H1 (cell line): ENCODE measurements around the gene TGFA. TPM values are rescaled to one million over a fixed set of nuclear protein-coding genes. Genes with fewer than 3 reads are reported as not detected.

Experiments used
- BACH1 ChIP-seq: IDR thresholded peaks from 2 replicates; pipeline ENCODE4 v1.6.1; 2012; ENCODE audit warnings: low read length, improper control_type of control experiment
- CHD7 ChIP-seq: fragments of 300-600 bp; sonication (generic); IDR thresholded peaks from 2 replicates; pipeline ENCODE4 v1.7.1; 2012; ENCODE audit warnings: low read length, moderate library complexity, mild to moderate bottlenecking, inconsistent platforms; ENCODE audit not compliant: insufficient replicate concordance
- HDAC6 ChIP-seq: IDR thresholded peaks from one replicate; pipeline ENCODE4 v1.7.1; 2012; ENCODE audit warnings: low read depth, mild to moderate bottlenecking, inconsistent platforms, low read length, moderate library complexity
- KDM1A ChIP-seq: fragments of 200-600, 300-600 bp; sonication (generic); IDR thresholded peaks from 2 replicates; pipeline ENCODE4 v1.7.1; 2016; ENCODE audit warnings: mild to moderate bottlenecking, low read length, borderline replicate concordance
- MAX ChIP-seq: IDR thresholded peaks from 2 replicates; pipeline ENCODE4 v1.6.1; 2012; ENCODE audit warnings: inconsistent platforms
- RBBP5 ChIP-seq: IDR thresholded peaks from 2 replicates; pipeline ENCODE4 v1.7.1; 2012; ENCODE audit warnings: low read depth, mild to moderate bottlenecking, inconsistent platforms, low read length, moderate library complexity, borderline replicate concordance
- RFX5 ChIP-seq: IDR thresholded peaks from 2 replicates; pipeline ENCODE4 v1.6.1; 2011; ENCODE audit warnings: low read depth, low read length, improper control_type of control experiment, borderline replicate concordance
- RXRA ChIP-seq: IDR thresholded peaks from 2 replicates; pipeline ENCODE4 v1.6.1; 2011; ENCODE audit warnings: low read depth, mild to moderate bottlenecking, low read length, moderate library complexity; ENCODE audit not compliant: insufficient read depth
- SP2 ChIP-seq: IDR thresholded peaks from 2 replicates; pipeline ENCODE4 v1.6.1; 2012; ENCODE audit warnings: mild to moderate bottlenecking, low read length, inconsistent platforms
- SRF ChIP-seq: IDR thresholded peaks from 2 replicates; pipeline ENCODE4 v1.6.1; 2011; ENCODE audit warnings: mild to moderate bottlenecking, low read depth, low read length, moderate library complexity
- polyA plus RNA-seq, 7 experiments: library from polyadenylated mRNA; depleted of rRNA in 3 of 7; stranded (reverse) in 5 of 7; unstranded in 2 of 7; fragments of >200 nt in 5 of 7; fragments of 200-250 nt in 2 of 7; gene quantifications; 1 replicate in 5 of 7; 2 replicates in 1 of 7; 4 replicates in 1 of 7; pipeline versions ENCODE4 v1.2.1 to v1.2.3, GENCODE V29; 2011 to 2013; ENCODE audit warnings: missing spikeins in 2 of 7, mixed read lengths in 2 of 7
- total RNA-seq: library from RNA; stranded (reverse); fragmentation: NEBNext Ultra II Directional; extraction: Animal tissue kit (Norgen Biotek cat#: 25700); gene quantifications from 2 replicates; pipeline ENCODE4 v1.2.1, GENCODE V29; 2021

Gene TGFA
- total and polyA plus RNA-seq, 2 of the 8 experiments (the other 6 are each of a cell fraction or from before 2014, with no cell fraction given): 1.8 to 3.7 TPM

- TF ChIP-seq CHD7: no peak
- no peak for TF ChIP-seq BACH1
- no peak for TF ChIP-seq SRF
- no peak for TF ChIP-seq KDM1A
- TF ChIP-seq RBBP5: no peak
- TF ChIP-seq RFX5: no peak
- TF ChIP-seq RXRA: no peak
- no peak for TF ChIP-seq HDAC6
- TF ChIP-seq MAX: no peak
- no peak for TF ChIP-seq SP2
These were observed 127.8 kb downstream of the TGFA start (continued) for GRCh38 chr2:70425682-70426301.
